Activated T-cell treated with anti-CD3 and anti-CD28 coated beads, Interleukin-2, amount 50 U/mL, for 72 hours (primary cell): ENCODE results near the gene TEX29. TPM values are rescaled to one million over a fixed set of nuclear protein-coding genes. Genes with fewer than 3 reads are reported as not detected.

ENCODE experiments used
- ATAC-seq, 2 donors: fragments of 150-1000 bp; cut with Tn5 transposase; replicated peaks in 1 of 2; 2 replicates each; pipeline ENCODE4 v1.10.0; 2021; ENCODE audit warnings: moderate library complexity in 2 of 2, mild to moderate bottlenecking in 1 of 2
- DNase-seq, 2 donors: peaks; one replicate each; pipeline ENCODE4 v3.0.0; 2021 to 2022; ENCODE audit warnings: mixed read lengths in 1 of 2
- H3K27ac Mint-ChIP-seq: one replicate; pipeline ENCODE4 v1.8.0; 2022; ENCODE audit warnings: mild to moderate bottlenecking, moderate library complexity, mixed read lengths
- H3K27me3 Mint-ChIP-seq: one replicate; pipeline ENCODE4 v1.8.0; 2022; ENCODE audit warnings: low read depth, mixed read lengths
- H3K36me3 Mint-ChIP-seq, 2 donors: one replicate each; pipeline ENCODE4 v1.8.0; 2022; ENCODE audit warnings: mixed read lengths in 2 of 2, mild to moderate bottlenecking in 1 of 2; ENCODE audit not compliant: insufficient read depth in 2 of 2
- H3K4me1 Mint-ChIP-seq: one replicate; pipeline ENCODE4 v1.8.0; 2022; ENCODE audit warnings: low read depth, mixed read lengths
- H3K4me3 Mint-ChIP-seq, 2 donors: one replicate each; pipeline ENCODE4 v1.8.0; 2022; ENCODE audit warnings: mild to moderate bottlenecking in 2 of 2, mixed read lengths in 2 of 2, moderate library complexity in 2 of 2
- H3K9me3 Mint-ChIP-seq, 2 donors: one replicate each; pipeline ENCODE4 v1.8.0; 2022; ENCODE audit warnings: mixed read lengths in 2 of 2
- total RNA-seq, 2 donors: library from RNA; stranded (reverse); gene quantifications; one replicate each; pipeline ENCODE4 v1.2.3, GENCODE V29; 2022

The TEX29 gene
- 1 to 10 TPM; 1.1 to 1.5 TPM for total RNA-seq

DNA sequence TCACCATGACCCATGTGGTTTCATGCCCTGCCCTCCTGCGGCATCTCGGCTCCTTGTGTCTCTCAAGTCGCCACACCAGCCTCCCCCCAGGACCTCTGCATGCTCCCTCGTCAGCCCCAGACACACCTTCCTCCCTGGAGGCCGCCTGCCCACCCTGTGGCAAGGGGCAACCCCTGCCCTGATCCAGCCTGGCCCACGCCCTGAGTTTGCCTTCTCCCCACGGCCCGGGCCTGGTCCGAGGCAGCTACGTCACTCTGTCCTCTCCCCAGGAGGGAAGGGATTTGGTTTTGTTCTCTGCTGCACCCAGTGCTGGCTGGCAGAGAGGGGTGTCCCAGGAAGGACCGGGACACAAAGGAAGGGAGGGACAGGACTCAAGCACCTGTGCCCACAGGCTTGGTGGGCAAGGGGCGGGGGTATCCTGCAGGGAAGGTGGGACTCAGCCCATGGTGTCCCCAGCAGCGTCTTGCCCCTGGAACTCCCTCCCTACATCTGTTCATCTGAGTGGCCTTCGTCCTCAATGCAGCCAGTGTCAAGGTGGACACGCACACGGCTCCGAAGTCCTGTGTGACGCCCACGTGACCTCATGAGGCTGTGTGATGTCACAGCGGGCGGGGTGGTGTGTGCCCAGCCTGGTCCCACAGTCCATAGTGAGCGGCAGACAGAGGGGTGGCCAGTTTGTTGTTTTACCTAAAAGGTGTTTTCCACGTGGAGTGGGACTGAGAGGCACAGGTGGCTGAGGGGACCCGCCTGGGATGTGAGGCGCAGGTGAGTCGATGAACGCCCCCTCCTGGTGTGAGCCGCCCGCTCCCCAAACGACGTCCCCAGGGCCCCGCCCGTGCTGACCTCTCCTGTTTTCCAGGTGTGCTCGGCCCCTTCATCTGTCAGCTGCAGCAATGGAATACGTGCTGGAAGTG lies at the start of gene TEX29:
Gene TEX29, plus strand, starts transcription at position 645 of the 914 bp plus-strand sequence. Its CDS starts 249 bp downstream, at position 894.
- no peak for DNase-seq
- Mint-ChIP-seq H3K27me3 (no peaks in the 10 kb centered on the region), H3K36me3 (no peaks in the 10 kb centered on the region), H3K9me3 (no peaks in the 10 kb centered on the region), H3K4me3 (no peak within 1 kb of the TSS), H3K4me1 (no peaks in the 10 kb centered on the region), H3K27ac (no peak within 1 kb of the TSS)
- ATAC-seq = no peak

DNA sequence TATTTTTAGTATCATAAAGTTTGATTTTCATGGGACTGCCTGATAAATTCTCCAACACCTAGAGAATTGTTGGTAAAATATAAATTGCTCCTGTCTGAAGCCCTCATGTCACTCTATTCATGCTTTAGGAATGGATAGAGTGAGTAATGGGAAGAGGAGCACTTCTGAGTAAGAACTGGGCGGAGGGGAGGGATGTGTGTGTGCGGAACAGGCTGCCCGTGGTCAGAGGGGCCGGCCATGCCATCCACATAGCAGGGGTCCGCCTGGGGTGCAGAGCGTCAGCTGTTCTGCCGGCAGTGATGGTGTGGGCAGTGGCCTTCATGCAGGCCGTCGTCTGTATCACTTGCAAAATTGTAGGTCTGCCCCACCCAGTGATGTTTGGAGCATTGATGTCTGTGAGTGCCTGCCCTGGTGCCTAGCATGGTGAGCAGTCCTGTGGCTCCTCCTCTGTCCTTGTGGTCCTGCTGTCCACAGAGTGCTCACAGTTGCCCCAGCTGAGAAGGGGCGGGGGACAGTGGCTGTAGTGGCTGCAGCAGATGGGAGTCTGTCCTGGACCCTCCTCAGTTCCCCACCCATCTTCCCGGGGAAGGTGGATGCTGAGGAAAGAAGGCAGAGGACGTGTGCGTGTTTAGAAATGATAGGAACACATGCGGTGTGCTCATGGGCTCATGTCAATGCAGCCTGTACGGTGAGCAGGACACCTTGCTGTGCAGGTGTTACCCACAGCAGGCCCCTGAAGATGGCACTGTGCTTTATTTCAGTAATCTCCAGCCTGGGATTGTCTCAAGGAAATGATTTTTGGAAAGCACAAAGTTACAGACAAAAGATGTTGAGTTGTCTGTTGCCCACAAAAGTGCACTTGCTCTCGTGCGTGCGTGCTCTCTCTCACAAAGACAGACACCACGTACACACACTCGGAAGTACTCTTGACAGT lies 49.4 kb upstream of the TEX29 start:
- DNase-seq (no peak), ATAC-seq (no peak)
- no peaks in the 10 kb centered on the region for H3K9me3 Mint-ChIP-seq
- peaks cover 17% of the 10 kb centered on the region for H3K4me1 Mint-ChIP-seq
- H3K27ac Mint-ChIP-seq = no peak overlapping the region
- peaks cover 3 to 12% of the 10 kb centered on the region in 2 donors for H3K36me3 Mint-ChIP-seq
- no peaks in the 10 kb centered on the region for H3K27me3 Mint-ChIP-seq
- H3K4me3 Mint-ChIP-seq = no peak overlapping the region

DNA sequence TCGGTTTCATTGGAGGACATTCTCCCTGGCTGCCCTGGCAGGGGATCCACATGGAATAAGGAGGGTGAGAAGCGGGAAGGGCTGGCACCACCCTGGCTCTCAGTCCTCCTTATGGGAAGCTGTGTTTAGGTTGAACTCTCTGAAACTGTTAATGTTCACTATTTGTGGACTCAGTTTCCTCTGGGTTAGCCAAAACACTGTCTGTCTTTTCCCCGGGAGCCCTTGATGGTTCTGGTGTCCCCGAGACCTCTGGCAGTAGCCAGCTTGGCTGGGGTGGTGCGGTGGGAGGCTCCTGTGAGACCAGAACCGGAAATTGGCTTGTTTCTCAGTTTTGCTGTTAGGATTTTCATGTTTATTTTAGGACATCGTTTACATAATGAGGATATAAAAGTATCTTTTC lies 48.3 kb upstream of the TEX29 start:
- Mint-ChIP-seq H3K4me3 (no peak overlapping the region), H3K9me3 (no peaks in the 10 kb centered on the region), H3K36me3 (peaks cover 0 to 17% of the 10 kb centered on the region in 2 donors), H3K27me3 (no peaks in the 10 kb centered on the region), H3K4me1 (peaks cover 25% of the 10 kb centered on the region), H3K27ac (no peak overlapping the region)
- no peak for DNase-seq
- ATAC-seq = no peak

DNA sequence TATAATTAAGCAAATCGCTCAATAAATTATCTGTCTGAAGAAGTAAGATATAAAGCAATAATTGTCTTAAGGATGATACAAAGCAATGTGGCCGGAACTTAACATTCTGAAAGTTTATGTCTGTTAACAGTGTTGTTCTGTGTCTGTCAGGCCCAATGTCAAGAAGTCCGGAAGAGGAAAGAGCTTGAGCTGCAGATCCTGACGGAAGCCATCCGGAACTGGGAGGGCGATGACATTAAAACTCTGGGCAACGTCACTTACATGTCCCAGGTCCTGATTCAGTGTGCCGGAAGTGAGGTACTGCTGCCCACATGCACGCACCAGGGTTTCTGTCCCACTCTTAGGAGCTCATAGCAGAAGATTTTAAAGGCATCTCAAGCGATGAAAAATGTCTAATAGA lies 45.1 kb upstream of the TEX29 start:
- no peak for DNase-seq
- H3K4me1 Mint-ChIP-seq = peaks cover 27% of the 10 kb centered on the region
- H3K36me3 Mint-ChIP-seq = peaks cover 0 to 18% of the 10 kb centered on the region in 2 donors
- no peaks in the 10 kb centered on the region for H3K27me3 Mint-ChIP-seq
- H3K4me3 Mint-ChIP-seq = no peak overlapping the region
- no peak for ATAC-seq
- peak overlapping the region; percentile 72 for H3K27ac Mint-ChIP-seq
- H3K9me3 Mint-ChIP-seq = no peaks in the 10 kb centered on the region

DNA sequence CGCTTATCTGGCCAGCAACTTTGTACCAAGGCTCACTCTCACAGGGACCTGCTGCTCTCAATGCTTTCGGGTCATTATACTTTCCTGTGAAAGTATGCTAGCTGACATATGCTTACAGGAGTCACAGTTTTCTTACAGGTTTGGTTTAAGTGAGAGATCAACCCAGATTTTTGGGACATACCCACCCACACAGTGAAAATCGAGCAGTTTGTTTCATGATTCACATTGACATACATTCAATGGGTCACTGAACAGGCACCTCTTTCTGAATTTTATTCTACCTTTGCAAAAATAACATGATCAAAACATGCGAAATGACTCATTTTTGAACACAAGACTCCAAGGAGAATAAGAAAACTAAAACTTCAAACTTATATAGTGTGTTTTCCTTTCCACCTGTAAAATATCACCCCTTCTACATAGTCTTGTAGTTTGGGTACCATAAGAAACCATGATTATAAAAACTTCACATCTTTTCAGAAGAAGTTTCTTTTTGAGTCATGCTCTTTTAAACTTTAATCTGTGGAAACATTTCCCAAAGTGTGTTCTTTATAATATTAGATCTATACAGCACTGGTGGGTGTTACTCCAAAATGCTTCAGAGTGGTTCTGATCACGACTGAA lies 44.3 kb upstream of the TEX29 start:
- Mint-ChIP-seq H3K27me3 (no peaks in the 10 kb centered on the region), H3K27ac (no peak overlapping the region), H3K9me3 (no peaks in the 10 kb centered on the region), H3K36me3 (peaks cover 0 to 19% of the 10 kb centered on the region in 2 donors), H3K4me1 (peaks cover 26% of the 10 kb centered on the region), H3K4me3 (no peak overlapping the region)
- ATAC-seq = peak; percentile 26 to 45
- no peak for DNase-seq

DNA sequence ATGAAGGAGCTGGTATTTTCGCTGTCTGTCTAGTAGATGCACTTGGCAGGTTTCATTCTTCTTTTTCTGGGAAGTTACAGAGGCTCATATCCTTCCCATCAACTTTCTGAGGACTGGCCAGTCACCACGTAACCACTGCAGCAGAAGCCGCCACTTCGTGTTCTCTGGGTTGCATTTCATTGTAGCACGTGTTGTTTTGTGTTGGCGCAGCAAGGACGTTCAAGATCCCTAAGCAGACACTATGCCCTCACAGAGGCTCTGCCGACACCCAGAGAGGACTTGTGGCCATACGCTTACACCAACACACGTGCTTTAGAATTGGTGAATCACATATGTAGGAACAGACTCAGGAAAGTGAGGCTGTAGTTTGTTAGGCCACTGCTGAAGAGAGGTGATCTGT lies 42.2 kb upstream of the TEX29 start:
- DNase-seq (no peak), ATAC-seq (no peak)
- H3K9me3 Mint-ChIP-seq = no peaks in the 10 kb centered on the region
- no peak overlapping the region for H3K4me3 Mint-ChIP-seq
- no peak overlapping the region for H3K27ac Mint-ChIP-seq
- H3K4me1 Mint-ChIP-seq = peaks cover 26% of the 10 kb centered on the region
- H3K27me3 Mint-ChIP-seq = no peaks in the 10 kb centered on the region
- peaks cover 0 to 22% of the 10 kb centered on the region in 2 donors for H3K36me3 Mint-ChIP-seq

DNA sequence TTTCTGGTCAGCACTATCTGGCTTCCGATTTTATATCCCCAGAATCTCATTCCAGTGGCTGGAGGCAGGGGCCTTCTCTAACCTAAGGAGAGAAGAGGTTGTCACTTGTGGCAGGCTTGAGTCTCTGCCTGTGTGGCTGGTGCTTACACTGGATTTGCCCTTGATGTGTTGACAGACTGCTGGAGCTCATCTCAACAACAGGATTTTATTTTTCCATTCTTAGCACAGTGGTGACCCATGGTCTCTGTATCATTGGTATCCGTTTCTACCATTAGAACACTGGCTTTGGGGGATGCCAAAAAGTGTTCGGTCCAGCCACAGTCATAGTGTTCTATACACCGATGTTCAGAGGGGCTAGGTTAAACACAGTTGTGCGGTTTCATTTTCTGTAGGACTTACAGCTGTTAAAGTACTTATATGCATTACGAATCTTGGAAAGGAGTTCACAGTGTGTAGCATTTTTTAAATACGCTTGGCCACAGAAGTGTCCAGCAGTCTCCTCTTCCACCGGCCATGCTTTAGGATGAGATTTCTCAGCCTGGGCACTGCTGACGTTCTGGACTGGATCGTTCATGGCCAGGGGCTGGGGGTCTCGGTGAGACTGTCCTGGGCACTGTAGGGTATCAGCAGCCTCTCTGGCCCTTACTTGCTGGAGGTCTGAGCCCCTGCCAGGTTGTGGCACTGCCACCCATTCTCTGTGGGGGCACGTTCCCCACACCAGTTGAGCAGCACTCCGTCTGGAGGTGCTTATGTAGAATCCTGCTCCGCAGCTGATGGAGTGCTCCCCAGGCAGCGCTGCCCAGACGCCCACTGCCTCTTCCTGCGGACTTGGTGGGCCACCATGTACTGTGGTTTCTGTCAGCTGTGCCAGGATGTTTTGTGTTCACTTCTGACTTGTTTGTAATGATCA lies 41.4 kb upstream of the TEX29 start:
- DNase-seq (no peak), ATAC-seq (no peak)
- Mint-ChIP-seq H3K4me1 (peaks cover 26% of the 10 kb centered on the region), H3K27ac (no peak overlapping the region), H3K4me3 (no peak overlapping the region), H3K36me3 (peaks cover 2 to 25% of the 10 kb centered on the region in 2 donors), H3K27me3 (no peaks in the 10 kb centered on the region), H3K9me3 (no peaks in the 10 kb centered on the region)

DNA sequence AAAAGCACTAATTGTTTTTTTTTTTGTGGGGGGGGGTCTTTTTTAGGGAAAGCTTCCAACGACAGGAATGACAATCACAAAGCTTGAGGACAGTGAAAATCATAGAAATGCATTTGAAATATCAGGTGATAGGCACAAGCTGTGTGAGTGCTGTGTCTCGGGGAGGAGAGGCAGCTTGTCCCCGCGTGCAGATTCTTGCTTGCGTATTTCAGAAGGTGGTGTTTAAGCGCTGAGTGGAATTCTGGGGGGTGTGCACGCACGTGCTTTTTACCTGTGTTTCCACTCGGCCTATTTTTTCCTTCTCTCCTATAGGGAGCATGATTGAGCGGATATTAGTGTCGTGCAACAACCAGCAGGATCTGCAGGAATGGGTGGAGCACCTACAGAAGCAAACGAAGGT lies 40.2 kb upstream of the TEX29 start:
- DNase-seq = no peak
- no peaks in the 10 kb centered on the region for H3K27me3 Mint-ChIP-seq
- no peak overlapping the region for H3K27ac Mint-ChIP-seq
- ATAC-seq = no peak
- no peaks in the 10 kb centered on the region for H3K9me3 Mint-ChIP-seq
- peaks cover 2 to 30% of the 10 kb centered on the region in 2 donors for H3K36me3 Mint-ChIP-seq
- peaks cover 22% of the 10 kb centered on the region for H3K4me1 Mint-ChIP-seq
- H3K4me3 Mint-ChIP-seq = no peak overlapping the region

DNA sequence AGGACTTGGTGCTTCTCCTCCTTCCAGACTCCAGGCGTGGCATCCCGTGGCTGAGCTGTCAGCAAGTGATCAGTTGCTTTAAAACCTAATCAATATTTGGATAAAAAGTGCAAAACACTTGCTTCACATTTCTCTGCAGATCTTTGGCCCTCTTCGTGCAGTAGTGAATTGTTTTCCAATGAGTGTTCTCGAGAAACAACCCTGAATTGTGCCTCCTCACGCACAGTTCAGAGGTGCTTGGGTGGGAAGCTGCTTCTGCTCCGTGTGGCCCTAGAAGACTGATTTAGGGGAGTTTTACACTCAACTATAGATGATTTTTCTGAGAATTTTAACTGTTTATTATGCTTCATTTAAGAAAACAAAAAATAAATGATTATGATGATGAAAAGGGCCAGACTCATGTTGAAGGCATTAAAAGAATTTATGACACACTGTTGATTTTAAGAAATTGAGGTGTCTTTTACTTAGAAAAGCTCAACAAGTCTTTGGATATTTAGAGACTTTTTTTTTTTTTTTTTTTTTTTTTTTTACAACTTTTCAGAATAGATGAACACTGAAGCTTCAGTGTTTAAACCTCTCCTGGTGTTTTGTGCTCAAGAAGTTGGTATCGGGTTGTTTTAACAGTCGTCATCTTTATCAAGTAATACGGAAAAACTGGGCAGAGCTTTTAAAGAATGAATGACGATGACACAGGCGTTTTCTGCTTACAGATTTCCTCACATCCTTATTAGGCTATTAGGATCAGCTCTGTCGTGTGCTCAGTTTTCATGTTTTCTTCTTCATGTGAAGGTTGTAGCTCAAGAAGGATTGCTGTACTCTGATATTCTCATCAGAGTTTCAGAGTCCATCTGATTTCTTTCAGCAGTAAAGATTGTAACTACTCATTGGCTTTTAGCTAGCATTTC lies 39.5 kb upstream of the TEX29 start:
- Mint-ChIP-seq H3K4me1 (peaks cover 14% of the 10 kb centered on the region), H3K36me3 (peaks cover 2 to 31% of the 10 kb centered on the region in 2 donors), H3K27me3 (no peaks in the 10 kb centered on the region), H3K27ac (no peak overlapping the region), H3K4me3 (no peak overlapping the region), H3K9me3 (no peaks in the 10 kb centered on the region)
- DNase-seq (no peak), ATAC-seq (no peak)

DNA sequence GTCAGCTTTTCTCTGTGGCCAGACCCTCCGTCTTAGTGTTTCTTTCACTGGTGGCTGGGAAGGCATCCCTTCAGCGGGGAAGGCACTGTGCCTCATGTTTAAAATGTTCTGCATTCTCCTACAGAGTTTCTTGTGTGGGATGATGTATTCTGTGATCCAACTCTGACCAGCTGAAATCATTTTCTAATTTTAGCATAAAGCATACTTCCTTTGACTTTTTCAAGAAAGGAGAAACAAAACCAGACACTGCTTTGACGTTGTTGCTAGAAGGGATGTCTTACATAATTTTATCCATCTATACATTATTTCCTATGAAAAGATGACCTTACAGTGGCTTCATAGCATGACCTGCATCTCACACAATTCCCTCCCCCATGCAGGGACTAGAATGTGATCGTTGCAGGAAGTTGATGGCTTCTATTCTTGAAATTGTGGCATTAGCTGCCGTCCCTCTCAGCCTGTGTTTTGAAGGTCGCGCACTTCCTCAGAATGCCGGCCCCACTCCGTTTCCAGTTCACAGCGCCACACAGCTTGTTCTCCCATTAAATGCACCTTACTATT lies 38.6 kb upstream of the TEX29 start:
- Mint-ChIP-seq H3K27ac (no peak overlapping the region), H3K36me3 (peaks cover 2 to 27% of the 10 kb centered on the region in 2 donors), H3K9me3 (no peaks in the 10 kb centered on the region), H3K27me3 (no peaks in the 10 kb centered on the region), H3K4me3 (no peak overlapping the region), H3K4me1 (peaks cover 6% of the 10 kb centered on the region)
- DNase-seq = no peak
- no peak for ATAC-seq

DNA sequence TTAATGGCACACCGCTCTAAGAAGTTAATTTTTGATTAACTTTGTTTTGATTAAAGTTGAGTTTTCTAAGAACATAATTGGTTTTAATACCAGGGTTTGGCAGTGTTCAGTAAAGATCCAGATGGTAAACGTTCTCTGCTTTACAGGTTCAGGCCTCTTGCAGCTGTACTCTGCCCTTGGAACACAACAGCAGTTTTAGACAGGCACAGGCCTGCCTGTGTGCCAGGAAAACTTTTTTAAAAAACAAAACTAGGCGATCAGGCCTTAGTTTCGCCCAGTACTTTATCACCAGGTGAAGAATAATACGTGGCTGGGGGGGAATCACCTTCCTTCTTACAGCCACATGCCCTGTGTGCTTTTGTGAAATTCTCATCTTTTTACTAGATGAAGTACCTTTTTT lies 38.0 kb upstream of the TEX29 start:
- Mint-ChIP-seq H3K4me3 (no peak overlapping the region), H3K27ac (no peak overlapping the region), H3K36me3 (peaks cover 2 to 29% of the 10 kb centered on the region in 2 donors), H3K4me1 (peaks cover 6% of the 10 kb centered on the region), H3K27me3 (no peaks in the 10 kb centered on the region), H3K9me3 (no peaks in the 10 kb centered on the region)
- no peak for ATAC-seq
- DNase-seq = no peak
